Endometrial microvascular endothelial cells (primary cell): ENCODE measurements around the gene MRTFA. TPM values are rescaled to one million over a fixed set of nuclear protein-coding genes. Genes with fewer than 3 reads are reported as not detected.
"Not testable (repeated sequence)": the region's sequence is repeated elsewhere in the genome, so short reads cannot be mapped to it uniquely, and the experiment has no call there.

Experiments
- in situ Hi-C: cut with HindIII; loops from 2 replicates; pipeline ENCODE4 v1.10.0; 2017; ENCODE audit warnings: low sequenced_read_pairs, low pct_unique_long_range_greater_than_20kb; ENCODE audit errors: inconsistent ontology term
- total RNA-seq: library from RNA; depleted of rRNA; stranded (reverse); fragments of >200 nt; gene quantifications from one replicate; pipeline ENCODE4 v1.2.3, GENCODE V29; 2015; ENCODE audit errors: inconsistent ontology term

MRTFA gene
- 14.3 TPM for total RNA-seq

DNA sequence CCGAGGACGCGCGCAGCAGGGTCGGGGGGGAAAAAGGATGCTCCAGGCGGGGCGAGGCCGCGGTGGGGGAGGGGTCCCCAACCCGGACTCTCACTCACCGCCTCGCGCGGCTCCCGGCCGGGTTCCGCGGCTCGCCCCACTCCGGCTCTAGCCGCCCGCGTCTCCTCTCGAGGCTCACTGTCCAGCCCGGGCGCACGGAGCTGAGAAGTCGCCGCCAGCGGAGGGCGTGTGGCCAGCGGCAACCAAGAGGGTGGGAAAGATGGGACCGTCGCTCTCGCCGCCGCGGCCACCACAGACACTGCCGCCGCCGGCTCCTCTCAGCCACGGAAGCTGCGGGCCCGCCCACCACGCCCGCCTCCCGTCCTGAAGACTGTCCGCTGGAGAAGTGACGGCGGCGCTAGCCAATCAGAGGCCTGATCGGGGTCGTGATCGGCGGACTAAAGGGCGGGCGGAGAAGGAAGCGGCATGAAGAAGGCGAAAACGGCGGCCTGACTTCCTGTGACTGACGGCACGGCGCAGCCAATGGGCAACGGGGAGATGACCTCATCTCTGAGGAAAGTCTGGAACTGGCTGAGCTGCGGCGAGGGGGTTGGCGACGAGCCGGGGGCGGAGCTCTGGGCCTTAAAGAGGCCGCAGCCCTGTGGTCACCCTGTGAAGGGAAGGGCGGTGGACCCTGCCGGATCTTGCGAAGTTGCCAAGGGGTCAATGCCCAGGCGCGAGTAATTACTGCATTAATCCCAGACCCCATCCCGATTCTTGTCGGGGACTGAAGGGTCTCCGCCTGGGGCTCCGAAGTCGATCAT is at the start of gene MRTFA:
Gene MRTFA (minus strand): TSS at position 340 of the 803 bp plus-strand sequence.
- in situ Hi-C loops = loop anchor here (25.0 kb wide), 1 partner anchor 99 kb away; no protein-coding TSS in a partner anchor

DNA sequence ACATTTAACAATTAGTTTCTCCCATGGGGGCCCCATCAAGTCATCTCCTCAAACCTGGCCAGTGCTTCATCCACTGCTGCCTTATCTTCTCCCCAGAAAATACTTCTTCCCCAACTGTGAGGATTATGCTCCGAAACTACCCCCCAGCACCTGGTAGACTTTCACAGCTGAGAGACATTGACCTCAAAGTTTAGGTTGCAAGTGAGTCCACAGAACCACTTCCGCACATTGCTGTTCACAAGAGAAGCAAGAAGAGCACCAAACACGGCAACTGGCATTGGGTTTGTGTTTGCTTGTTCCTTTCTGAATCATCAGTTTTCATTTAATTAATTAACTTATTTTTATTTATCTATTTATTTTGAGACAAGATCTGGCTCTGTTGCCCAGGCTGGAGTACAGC is 48.9 kb upstream of the MRTFA start:
- in situ Hi-C loops = no loop called here

DNA sequence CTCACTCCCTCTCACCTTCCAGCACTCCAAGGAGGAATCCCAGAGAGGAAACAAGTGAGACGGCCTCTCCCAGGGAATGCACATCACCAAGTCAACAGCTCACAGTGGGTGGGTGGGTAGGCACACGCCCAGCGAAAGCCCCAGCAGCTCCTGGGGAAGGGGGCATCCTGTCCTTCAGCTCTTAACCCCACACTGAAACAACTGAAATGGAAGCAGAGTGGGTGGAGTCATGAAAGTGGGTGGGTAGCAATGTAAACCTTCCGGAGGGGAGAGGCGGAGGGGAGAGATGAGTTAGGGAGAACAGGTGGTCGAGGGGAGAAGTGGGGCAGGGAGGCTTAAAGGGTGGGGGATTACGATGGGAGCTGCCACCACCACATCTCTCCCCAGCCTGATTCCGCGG is 48.2 kb upstream of the MRTFA start:
- in situ Hi-C loops = no loop called here

DNA sequence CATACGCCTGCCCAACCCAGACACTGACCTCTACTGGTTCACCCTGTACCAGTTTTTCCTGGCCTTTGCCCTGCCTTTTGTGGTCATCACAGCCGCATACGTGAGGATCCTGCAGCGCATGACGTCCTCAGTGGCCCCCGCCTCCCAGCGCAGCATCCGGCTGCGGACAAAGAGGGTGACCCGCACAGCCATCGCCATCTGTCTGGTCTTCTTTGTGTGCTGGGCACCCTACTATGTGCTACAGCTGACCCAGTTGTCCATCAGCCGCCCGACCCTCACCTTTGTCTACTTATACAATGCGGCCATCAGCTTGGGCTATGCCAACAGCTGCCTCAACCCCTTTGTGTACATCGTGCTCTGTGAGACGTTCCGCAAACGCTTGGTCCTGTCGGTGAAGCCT is 44.9 kb upstream of the MRTFA start:
- in situ Hi-C loops = no loop called here

DNA sequence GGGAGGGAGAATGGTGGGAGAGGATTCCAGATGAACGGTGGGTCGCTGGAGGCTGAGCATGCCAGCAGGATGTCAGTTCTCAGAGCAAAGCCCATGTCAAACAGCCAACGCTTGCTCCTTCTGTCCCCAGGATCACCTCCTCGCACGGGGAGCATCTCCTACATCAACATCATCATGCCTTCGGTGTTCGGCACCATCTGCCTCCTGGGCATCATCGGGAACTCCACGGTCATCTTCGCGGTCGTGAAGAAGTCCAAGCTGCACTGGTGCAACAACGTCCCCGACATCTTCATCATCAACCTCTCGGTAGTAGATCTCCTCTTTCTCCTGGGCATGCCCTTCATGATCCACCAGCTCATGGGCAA is 44.3 kb upstream of the MRTFA start:
- in situ Hi-C loops = no loop called here

DNA sequence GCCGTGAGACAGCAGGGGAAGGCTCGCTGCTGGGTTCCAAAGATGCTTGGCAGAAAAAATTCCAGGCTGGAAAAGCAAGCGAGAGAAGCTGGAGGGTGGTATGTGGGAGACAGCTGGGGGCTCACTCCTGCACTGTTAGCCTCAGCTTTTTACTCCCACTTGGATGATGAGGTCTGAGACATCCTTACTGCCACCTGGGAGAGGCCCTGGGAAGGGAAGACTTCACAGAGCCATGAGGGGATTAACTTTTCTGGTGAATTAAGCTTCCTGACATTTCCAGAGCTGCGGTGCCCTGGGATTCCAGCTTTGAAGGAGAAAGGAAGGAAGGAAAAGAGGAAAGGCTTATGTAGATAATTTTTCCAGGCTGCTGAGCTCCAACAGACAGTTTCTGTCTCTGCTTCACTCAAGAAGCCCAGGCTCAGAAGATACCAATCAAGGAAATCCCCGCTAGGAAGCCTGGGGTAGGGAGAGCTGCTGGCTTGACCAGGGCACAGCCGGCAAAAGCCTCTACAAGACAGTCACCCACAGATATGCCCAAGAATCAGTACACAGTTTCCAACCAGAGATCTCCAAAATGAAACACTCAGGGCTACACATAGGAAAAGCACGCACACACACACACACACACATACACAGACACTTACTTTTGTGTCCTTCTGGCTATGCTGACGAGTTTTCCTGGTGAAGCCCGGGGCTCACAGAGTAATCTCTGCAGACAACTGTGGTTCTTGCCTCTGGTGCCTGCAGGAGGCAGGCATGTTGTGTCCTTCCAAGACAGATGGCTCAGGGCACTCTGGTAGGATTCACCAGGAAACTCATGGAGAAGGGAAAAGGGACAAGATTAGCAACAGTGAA is 43.7 kb upstream of the MRTFA start:
- in situ Hi-C loops = no loop called here

DNA sequence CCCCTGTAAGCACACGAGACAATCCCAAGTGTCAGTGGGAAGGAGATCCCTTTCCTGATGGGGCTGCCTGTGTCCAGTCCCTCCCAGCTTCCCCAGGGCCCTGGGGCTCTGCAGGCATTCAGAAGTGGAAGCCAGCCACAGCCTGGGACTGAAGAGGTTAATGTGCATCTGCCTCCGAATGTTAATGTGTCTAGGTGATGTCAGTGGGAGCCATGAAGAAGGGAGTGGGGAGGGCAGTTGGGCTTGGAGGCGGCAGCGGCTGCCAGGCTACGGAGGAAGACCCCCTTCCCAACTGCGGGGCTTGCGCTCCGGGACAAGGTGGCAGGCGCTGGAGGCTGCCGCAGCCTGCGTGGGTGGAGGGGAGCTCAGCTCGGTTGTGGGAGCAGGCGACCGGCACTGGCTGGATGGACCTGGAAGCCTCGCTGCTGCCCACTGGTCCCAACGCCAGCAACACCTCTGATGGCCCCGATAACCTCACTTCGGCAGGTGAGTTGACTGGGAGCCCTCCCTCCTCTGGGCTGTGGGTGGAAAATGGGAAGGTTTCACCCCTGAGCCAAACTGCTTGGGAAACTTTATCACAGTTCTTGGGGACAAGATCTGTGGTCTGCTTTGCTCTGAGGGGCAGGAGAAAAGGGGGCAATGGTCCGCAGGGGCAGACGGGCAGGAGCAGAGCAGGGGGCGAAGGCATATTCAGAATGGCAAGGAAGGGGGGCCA is 42.9 kb upstream of the MRTFA start, which contains the start of gene MCHR1:
Gene MCHR1 (plus strand): TSS at position 236 of the 715 bp plus-strand sequence. CDS start 169 bp downstream, at position 405.
- in situ Hi-C loops = no loop called here

DNA sequence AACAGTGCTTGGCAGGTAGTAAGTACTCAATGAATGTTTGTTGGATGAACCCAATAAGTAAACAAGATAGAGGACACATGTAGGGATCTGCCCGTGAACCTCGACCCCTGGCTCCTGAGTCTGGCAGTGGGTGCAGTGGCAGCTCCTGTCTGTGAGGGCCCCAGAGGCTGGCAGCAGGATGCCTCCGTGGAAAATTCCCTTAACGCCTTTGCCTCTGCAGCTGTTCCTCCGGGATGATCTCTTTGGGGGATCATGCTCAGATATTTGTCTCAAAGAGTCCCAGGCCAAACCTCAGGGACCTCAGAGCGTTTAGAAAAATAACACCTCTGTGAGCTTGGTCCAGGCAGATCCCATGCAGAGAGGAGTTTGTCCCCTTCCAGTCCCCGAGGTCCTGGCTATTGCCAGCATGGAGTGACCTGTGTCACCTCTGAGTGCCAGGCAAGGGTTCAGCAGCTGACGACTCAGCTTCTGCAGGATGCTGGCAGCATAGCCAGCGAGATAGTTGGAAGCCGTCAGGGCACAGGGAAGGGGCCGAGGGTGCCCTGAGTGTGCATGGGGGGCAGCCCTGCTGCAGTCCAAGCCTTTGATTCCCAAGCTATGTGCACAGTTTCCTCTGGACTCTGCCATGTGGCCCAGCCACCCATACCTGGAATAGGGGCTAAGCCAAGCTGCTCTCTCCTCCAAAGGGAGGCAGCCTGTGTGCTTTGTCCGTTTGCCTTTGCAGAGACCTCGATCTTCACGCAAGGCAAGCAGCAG is 42.2 kb upstream of the MRTFA start:
- in situ Hi-C loops = no loop called here

DNA sequence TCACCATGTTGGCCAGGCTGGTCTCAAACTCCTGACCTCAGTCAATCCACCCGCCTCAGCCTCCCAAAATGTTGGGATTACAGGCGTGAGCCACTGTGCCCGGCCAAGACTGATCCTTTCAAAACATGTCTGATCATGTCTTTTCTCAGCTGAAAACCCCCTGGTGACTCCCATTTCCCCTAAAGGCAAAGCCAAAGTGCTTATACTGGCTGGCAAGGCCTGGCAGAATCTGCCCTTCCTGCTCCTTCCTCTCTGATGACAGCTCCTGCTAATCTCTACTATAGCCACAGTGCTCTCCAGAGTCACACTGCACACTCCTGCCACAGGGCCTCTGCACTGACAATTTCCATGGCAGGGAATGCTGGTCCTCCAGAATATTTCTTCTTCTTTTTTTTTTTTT is 40.1 kb upstream of the MRTFA start:
- in situ Hi-C loops = no loop called here

DNA sequence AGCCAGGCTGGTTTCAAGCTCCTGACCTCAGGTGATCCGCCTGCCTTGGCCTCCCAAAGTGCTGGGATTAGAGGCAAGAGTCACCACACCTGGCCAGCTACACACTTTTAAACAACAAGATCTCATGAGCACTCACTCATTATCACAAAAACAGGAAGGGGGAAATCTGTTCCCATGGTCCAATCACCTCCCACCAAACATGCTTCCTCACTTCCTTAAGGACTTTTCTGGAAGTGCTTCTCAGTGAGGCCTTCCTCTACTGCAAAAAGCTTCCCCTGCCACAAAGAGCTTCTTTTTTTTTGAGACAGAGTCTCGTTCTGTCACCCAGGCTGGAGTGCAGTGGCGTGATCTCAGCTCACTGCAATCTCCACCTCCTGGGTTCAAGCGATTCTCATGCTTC is 39.6 kb upstream of the MRTFA start:
- in situ Hi-C loops = not testable (repeated sequence)

DNA sequence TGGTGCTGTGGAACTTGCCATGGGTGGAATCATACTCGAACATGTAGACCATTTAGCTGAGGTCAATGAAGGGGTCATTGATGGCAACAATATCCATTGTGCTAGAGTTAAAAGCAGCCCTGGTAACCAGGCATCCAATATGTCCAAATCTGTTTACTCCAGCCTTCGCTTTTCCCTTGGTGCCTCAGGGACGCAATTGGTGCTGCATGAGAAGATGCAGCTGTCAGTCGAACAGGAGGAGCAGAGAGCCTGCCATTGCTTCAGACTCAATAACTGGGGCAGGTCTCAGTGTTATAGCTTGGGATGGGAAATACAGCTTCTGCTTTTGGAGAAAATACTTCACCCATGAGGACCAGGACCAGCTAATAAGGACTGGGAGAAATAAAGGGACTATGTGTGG is 37.8 kb upstream of the MRTFA start:
- in situ Hi-C loops = no loop called here

DNA sequence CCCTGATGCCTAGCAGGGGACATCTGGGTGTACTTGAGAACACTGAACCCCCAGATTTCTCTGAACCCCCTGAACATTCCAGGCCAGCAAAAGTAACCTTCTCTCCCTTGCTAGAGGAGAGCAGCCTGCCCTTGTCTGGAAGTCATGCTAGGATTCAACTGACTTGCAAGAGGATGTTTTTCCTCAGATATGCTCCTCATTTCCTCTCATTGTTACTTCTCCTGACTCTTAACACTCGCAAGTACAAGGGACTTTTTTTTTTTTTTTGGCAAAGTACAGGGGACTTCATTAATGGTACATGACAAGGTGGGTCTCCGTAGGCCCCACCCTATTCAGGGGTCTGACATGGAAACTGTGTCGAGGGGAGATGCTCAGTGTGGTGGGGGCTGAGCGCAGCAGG is 36.5 kb upstream of the MRTFA start:
- in situ Hi-C loops = no loop called here

DNA sequence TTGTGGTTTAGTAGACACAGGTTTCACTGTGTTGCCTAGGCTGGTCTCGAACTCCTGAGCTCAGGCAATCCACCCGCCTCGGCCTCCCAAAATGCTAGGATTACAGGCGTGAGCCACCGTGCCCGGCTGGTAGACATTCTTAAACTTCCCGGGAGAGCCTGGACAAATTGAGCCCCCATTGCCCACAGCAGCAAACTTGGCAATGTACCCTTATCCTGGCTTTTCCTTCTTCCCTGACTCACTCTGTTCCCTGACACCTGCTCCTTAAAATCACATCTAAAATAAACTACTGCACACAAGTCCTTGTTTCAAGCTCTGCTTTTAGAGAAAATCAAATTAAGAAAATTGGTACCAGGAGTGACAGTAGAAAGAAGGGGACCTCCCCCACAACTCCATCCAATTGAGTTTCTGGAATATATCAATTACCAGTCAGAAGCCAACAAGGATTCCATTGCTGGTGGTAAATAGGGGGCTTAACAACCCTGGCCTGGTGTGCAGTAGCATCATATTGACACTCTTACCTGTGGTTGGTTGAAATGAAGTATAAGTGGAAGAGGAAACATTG is 35.4 kb upstream of the MRTFA start:
- in situ Hi-C loops = no loop called here

DNA sequence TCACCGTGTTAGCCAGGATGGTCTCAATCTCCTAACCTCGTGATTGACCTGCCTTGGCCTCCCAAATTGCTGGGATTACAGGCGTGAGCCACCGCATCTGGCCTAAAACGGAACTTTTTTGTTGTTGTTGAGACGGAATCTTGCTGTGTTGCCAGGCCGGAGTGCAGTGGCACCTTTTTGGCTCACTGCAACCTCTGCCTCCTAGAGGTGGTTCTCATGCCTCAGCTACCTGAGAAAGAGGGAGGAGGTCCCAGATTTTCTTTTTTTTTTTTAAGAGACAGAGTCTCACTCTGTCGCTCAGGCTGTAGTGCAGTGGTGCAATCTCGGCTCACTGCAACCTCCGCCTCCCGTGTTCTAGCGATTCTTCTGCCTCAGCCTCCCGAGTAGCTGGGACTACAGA is 34.9 kb upstream of the MRTFA start:
- in situ Hi-C loops = no loop called here

DNA sequence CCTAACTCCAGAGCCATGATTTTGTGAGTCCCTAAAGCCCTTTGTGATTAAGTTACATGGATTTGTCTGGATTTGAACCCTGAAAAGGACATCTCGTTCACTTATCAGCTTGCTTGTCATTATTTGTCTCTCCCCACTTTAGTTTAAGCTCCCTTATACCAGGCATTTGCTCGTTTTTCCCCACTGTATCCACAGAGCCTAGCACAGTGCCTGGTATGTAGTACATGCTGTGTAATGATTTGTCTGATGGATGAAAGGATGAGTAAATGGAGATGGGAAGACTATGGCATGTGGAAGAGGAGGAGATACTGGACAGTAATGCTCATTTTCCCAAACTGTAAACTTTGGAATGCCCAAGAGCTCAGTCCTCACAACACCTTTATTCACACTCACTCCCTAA is 33.5 kb upstream of the MRTFA start:
- in situ Hi-C loops = no loop called here

DNA sequence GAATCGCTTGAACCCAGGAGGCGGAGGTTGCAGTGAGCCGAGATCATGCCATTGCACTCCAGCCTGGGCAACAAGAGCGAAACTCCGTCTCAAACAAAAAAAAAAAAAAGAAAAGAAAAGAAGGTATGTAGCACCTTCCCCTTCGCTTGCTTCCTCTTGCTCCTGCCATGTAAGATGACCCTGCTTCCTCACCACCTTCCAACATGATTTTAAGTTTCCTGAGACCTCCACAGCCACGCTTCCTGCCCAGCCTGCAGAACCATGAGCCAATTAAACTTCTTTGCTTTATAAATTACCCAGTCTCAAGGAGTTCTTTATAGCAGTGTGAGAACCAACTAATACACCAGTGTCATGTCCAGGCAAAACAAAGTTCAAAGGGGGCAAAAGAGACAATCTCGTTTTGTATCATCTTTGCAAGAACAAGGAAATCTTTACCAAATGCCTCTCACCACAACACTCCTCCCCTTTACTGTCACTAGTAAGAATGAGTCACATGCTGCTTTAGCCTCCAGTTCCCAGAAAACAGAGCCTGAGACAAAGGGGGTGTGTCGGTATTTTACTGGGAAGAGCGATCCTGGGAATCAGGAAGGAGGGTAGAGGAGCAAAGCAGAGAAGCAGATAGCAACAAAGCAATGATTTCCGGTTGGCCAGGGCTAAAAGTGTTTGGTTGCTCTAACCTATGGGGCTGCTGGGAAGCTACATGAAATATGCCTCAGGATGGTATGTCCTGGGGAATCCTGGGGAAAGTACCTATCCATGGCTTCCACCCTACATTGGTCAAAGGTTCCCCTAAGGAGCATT is 32.3 kb upstream of the MRTFA start:
- in situ Hi-C loops = no loop called here

DNA sequence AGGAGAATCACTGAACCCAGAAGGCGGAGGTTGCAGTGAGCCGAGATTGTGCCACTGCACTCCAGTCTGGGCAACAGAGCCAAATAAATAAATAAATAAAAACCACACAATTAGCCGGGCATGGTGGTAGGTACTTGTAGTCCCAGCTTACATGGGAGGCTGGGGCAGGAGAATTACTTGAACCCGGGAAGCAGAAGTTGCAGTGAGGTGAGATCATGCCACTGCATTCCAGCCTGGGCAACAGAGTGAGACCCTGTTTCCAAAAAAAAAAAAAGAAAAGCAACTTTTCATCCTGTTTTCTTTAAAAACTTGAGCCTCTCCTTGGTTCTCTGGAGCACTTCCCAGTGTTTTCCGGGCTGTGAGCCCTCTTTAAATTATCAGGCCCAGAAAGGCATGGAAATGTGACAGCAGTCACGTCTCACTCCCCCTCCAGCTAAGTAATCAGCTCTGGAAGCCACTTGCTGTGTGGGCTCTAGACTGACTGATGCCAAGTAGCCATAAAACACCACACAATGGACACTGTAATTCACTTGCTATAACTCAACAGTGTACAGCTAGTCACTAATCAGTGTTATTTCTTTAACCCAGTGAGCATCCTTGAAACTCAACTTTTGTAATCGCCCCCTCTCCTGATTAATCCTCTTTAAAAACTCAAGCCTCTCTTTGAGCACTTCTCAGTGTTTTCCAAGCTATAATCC is 29.8 kb upstream of the MRTFA start:
- in situ Hi-C loops = no loop called here
